Ovary (tissue), 9 donors: ENCODE results near the gene DOCK8. TPM values are rescaled to one million over a fixed set of nuclear protein-coding genes. Genes with fewer than 3 reads are reported as not detected.

Experiments used
- DNase-seq, 5 donors: peaks; one replicate each; pipeline ENCODE4 v3.0.0-alpha.2; 2019 to 2020
- H3K27ac ChIP-seq, 2 donors: fragments of 200-600 bp; one replicate each; pipeline versions ENCODE4 v1.5.1 to v1.8.0; 2019 to 2022
- H3K27me3 ChIP-seq: fragments of 200-600 bp; one replicate; pipeline ENCODE4 v1.8.0; 2022
- H3K36me3 ChIP-seq: fragments of 200-600 bp; sonication (generic); one replicate; pipeline ENCODE4 v1.5.1; 2019
- H3K4me1 ChIP-seq: one replicate; pipeline ENCODE4 v1.8.1; 2013; ENCODE audit warnings: mild to moderate bottlenecking, moderate library complexity; ENCODE audit not compliant: insufficient read depth
- H3K4me3 ChIP-seq: fragments of 200-600 bp; sonication (generic); one replicate; pipeline ENCODE4 v1.5.1; 2017
- H3K9me3 ChIP-seq, 2 donors: fragments of 200-600 bp in 1 of 2; sonication (generic) in 1 of 2; one replicate each; pipeline versions ENCODE4 v1.5.1 to v1.8.1; 2013 to 2019; ENCODE audit warnings: mild to moderate bottlenecking in 1 of 2, moderate library complexity in 1 of 2
- EP300 ChIP-seq: sonication (generic); formaldehyde crosslinking; IDR thresholded peaks from one replicate; pipeline ENCODE4 v1.6.1; 2017; ENCODE audit warnings: antibody characterized with exemption
- POLR2A ChIP-seq: fragments of 450-650 bp; IDR thresholded peaks from one replicate; pipeline ENCODE4 v1.6.1; 2017; ENCODE audit warnings: antibody characterized with exemption, mild to moderate bottlenecking, moderate library complexity
- WGBS, 3 donors: extraction: QIAGEN DNeasy Blood & Tissue Kit in 1 of 3; methylation state at CpG; one replicate each; pipeline versions ENCODE4 v1.1.5 to v1.1.7; 2013 to 2017; 5-methylcytosine and 5-hydroxymethylcytosine counted together
- intact Hi-C, 4 donors: fragments of 100-400 bp; cut with DNase I; formaldehyde crosslinking; loops; one replicate each; pipeline versions ENCODE4 v1.11.0 to v1.15.1; 2022 to 2023
- polyA plus RNA-seq, 2 donors: library from polyadenylated mRNA; stranded (reverse); fragments of 200-250 nt in 1 of 2; fragments of 350-450 nt in 1 of 2; fragmentation: Illumina TruSeq in 1 of 2; extraction: RNeasy Lipid Tissue Mini Kit (QIAGEN cat#74804) in 1 of 2; gene quantifications; one replicate each; pipeline ENCODE4 v1.2.3, GENCODE V29; 2013 to 2014
- total RNA-seq, 7 donors: library from RNA; depleted of rRNA in 2 of 7; stranded (reverse); fragments of >200 nt in 2 of 7; fragmentation: NEBNext Ultra II Directional in 3 of 7; extraction: Animal tissue kit (Norgen Biotek cat#: 25700) in 3 of 7; gene quantifications; one replicate each; pipeline versions ENCODE4 v1.1.0 to v1.2.4, GENCODE V29; 2016 to 2023
- TF ChIP-seq, protein P1 (sequence below), 3 donors: fragments of 450-650 bp in 2 of 3; fragments of 200-600 bp in 1 of 3; IDR thresholded peaks; one replicate each; pipeline versions ENCODE4 v1.5.1 to v1.8.0; 2016 to 2022; ENCODE audit warnings: antibody characterized with exemption in 3 of 3, mild to moderate bottlenecking in 1 of 3
- donor health status: DM: no; HTN: no; CAD: no; lungs with moderate emphysema.
- donor health status: DM: no; HTN: no; CAD: no.
- donor health status: Bipolar disorder and iron deficiency.
- donor health status: DM: yes; HTN: yes; CAD: no.
- donor health status: DM: no; HTN: no; CAD: no.
- donor health status: DM: yes; HTN: yes; CAD: no.

Gene DOCK8
- total and polyA plus RNA-seq, 9 donors = 1.4 to 12.2 (median 7.3) TPM

GRCh38 chr9:249025-249424 lies 34.4 kb downstream of the DOCK8 start:
- H3K36me3 ChIP-seq = no peaks in the 10 kb centered on the region
- TF ChIP-seq, protein P1, sequence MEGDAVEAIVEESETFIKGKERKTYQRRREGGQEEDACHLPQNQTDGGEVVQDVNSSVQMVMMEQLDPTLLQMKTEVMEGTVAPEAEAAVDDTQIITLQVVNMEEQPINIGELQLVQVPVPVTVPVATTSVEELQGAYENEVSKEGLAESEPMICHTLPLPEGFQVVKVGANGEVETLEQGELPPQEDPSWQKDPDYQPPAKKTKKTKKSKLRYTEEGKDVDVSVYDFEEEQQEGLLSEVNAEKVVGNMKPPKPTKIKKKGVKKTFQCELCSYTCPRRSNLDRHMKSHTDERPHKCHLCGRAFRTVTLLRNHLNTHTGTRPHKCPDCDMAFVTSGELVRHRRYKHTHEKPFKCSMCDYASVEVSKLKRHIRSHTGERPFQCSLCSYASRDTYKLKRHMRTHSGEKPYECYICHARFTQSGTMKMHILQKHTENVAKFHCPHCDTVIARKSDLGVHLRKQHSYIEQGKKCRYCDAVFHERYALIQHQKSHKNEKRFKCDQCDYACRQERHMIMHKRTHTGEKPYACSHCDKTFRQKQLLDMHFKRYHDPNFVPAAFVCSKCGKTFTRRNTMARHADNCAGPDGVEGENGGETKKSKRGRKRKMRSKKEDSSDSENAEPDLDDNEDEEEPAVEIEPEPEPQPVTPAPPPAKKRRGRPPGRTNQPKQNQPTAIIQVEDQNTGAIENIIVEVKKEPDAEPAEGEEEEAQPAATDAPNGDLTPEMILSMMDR (IDR thresholded peaks at IDR 0.05) = no peak
- TF ChIP-seq EP300 = no peak
- no peak for TF ChIP-seq POLR2A
- no peak for DNase-seq
- WGBS, 3 donors = 78 to 92% (median 89%) methylated on average over 3 of the region's 3 CpGs
- H3K4me3 ChIP-seq = no peak overlapping the region
- intact Hi-C loops = no loop called here
- H3K27ac ChIP-seq = no peak overlapping the region
- H3K27me3 ChIP-seq = no peaks in the 10 kb centered on the region
- H3K4me1 ChIP-seq = no peaks in the 10 kb centered on the region
- H3K9me3 ChIP-seq = no peaks in the 10 kb centered on the region

- TF ChIP-seq POLR2A (no peak), EP300 (no peak)
- TF ChIP-seq, protein P1 (IDR thresholded peaks at IDR 0.05) = no peak
- Histone ChIP-seq H3K4me1 (no peaks in the 10 kb centered on the region), H3K36me3 (no peaks in the 10 kb centered on the region), H3K27me3 (no peaks in the 10 kb centered on the region), H3K9me3 (no peaks in the 10 kb centered on the region), H3K4me3 (no peak overlapping the region), H3K27ac (no peak overlapping the region)
- intact Hi-C loops = no loop called here
- WGBS, 3 donors = 36 to 50% (median 38%) methylated on average over 1 of the region's 1 CpG
- no peak for DNase-seq
Measured at GRCh38 chr9:250039-250438, 35.4 kb downstream of the DOCK8 start.

GRCh38 chr9:250625-251024 lies 36.0 kb downstream of the DOCK8 start:
- WGBS, 3 donors = 41 to 59% (median 46%) methylated on average over 5 of the region's 5 CpGs
- Histone ChIP-seq H3K27me3 (no peaks in the 10 kb centered on the region), H3K4me3 (no peak overlapping the region), H3K36me3 (no peaks in the 10 kb centered on the region), H3K9me3 (no peaks in the 10 kb centered on the region), H3K27ac (no peak overlapping the region), H3K4me1 (no peaks in the 10 kb centered on the region)
- no peak for DNase-seq
- intact Hi-C loops = no loop called here
- TF ChIP-seq EP300 (no peak), POLR2A (no peak)
- TF ChIP-seq, protein P1 (IDR thresholded peaks at IDR 0.05) = no peak

DNA sequence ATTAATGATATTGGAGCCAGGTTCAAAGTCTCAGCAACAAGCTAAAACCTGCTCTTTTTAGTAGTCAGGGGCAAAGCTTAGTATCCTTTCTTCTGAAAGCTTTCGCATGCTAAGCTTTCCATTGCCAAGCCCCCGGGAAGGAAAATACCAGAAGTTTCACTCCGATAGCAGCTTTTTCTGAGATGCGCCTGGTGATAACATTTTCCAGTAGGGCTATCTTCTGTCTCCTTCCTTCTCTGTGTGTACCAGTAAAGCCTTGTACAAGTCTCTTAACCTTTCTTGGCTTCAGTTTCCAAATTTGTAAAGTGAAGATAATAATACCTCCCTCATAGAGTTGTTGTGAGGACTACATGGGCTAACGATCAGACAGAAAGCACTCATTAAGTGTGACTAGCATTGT lies 36.7 kb downstream of the DOCK8 start:
- intact Hi-C loops = no loop called here
- Histone ChIP-seq H3K4me1 (no peaks in the 10 kb centered on the region), H3K27ac (no peak overlapping the region), H3K27me3 (no peaks in the 10 kb centered on the region), H3K36me3 (no peaks in the 10 kb centered on the region), H3K9me3 (no peaks in the 10 kb centered on the region), H3K4me3 (no peak overlapping the region)
- TF ChIP-seq POLR2A (no peak), EP300 (no peak)
- TF ChIP-seq, protein P1 (IDR thresholded peaks at IDR 0.05) = no peak
- no peak for DNase-seq
- WGBS, 3 donors = 84 to 90% (median 87%) methylated on average over 5 of the region's 5 CpGs

GRCh38 chr9:253539-253938 lies 38.9 kb downstream of the DOCK8 start:
- Histone ChIP-seq H3K4me3 (no peak overlapping the region), H3K27me3 (no peaks in the 10 kb centered on the region), H3K4me1 (no peaks in the 10 kb centered on the region), H3K36me3 (no peaks in the 10 kb centered on the region), H3K9me3 (no peaks in the 10 kb centered on the region), H3K27ac (no peak overlapping the region)
- intact Hi-C loops = no loop called here
- no peak for TF ChIP-seq POLR2A
- TF ChIP-seq, protein P1 (IDR thresholded peaks at IDR 0.05) = no peak
- TF ChIP-seq EP300 = no peak
- 36 to 49% (median 45%) methylated on average over 3 of the region's 3 CpGs for WGBS, 3 donors
- no peak for DNase-seq
